CD4-positive, alpha-beta T cell treated with Interleukin-6 for 4 hours (primary cell): Measurements from ENCODE around the gene PAQR7.
A peak's percentile ranks its signal among the peaks of the same experiment; 100 is the strongest.

Experiments used
- DNase-seq: peaks from one replicate; pipeline ENCODE4 v3.0.0-alpha.2; 2020; ENCODE audit warnings: mixed read lengths

The PAQR7 gene

GRCh38 chr1:25875154-25875855 is at the start of gene PAQR7:
Gene PAQR7 (minus strand): TSS chr1:25875708. CDS start chr1:25863839, 11,869 bp downstream.
- DNase-seq, result peak; percentile 75

- DNase-seq, result no peak
Observed at GRCh38 chr1:25924454-25924853, 48.9 kb upstream of the PAQR7 start.

GRCh38 chr1:25922971-25923552 is 47.6 kb upstream of the PAQR7 start:
- DNase-seq, result peak; percentile 18

- peak; percentile 67 for DNase-seq
Observed at GRCh38 chr1:25922056-25922970, 46.8 kb upstream of the PAQR7 start.

- DNase-seq, result no peak
Observed at GRCh38 chr1:25918615-25919014, 43.1 kb upstream of the PAQR7 start.

GRCh38 chr1:25917996-25918395 is 42.5 kb upstream of the PAQR7 start:
- DNase-seq, result peak; percentile 39

- DNase-seq, result no peak
Observed at GRCh38 chr1:25916460-25916859, 41.0 kb upstream of the PAQR7 start.

GRCh38 chr1:25914074-25914995 is 38.8 kb upstream of the PAQR7 start:
- DNase-seq, result no peak

GRCh38 chr1:25913206-25913605 is 37.7 kb upstream of the PAQR7 start:
- DNase-seq, result no peak

- no peak for DNase-seq
Observed at GRCh38 chr1:25912076-25912831, 36.7 kb upstream of the PAQR7 start.

- no peak for DNase-seq
Observed at GRCh38 chr1:25911162-25911561, 35.7 kb upstream of the PAQR7 start.

- DNase-seq, result no peak
Observed at GRCh38 chr1:25909040-25909439, 33.5 kb upstream of the PAQR7 start.

- DNase-seq, result no peak
Observed at GRCh38 chr1:25908161-25908560, 32.7 kb upstream of the PAQR7 start.

GRCh38 chr1:25907601-25908000 is 32.1 kb upstream of the PAQR7 start:
- DNase-seq, result no peak

GRCh38 chr1:25906644-25907300 is 31.3 kb upstream of the PAQR7 start:
- peak; percentile 57 for DNase-seq

- DNase-seq, result peak; percentile 94
Observed at GRCh38 chr1:25905680-25906643, 30.5 kb upstream of the PAQR7 start, which contains the start of gene STMN1. Gene STMN1 (minus strand): TSS chr1:25906419. CDS start chr1:25904676, 1,743 bp downstream.

GRCh38 chr1:25904943-25905679 is 29.6 kb upstream of the PAQR7 start:
- DNase-seq, result peak; percentile 97

- no peak for DNase-seq
Observed at GRCh38 chr1:25903986-25904385, 28.5 kb upstream of the PAQR7 start.

GRCh38 chr1:25902462-25902861 is 27.0 kb upstream of the PAQR7 start:
- no peak for DNase-seq
